Fibroblast of skin of back (primary cell): ENCODE data around the gene AOPEP.

Source experiments
- DNase-seq: peaks from one replicate; pipeline ENCODE4 v3.0.0-alpha.2; 2013

AOPEP gene

DNA sequence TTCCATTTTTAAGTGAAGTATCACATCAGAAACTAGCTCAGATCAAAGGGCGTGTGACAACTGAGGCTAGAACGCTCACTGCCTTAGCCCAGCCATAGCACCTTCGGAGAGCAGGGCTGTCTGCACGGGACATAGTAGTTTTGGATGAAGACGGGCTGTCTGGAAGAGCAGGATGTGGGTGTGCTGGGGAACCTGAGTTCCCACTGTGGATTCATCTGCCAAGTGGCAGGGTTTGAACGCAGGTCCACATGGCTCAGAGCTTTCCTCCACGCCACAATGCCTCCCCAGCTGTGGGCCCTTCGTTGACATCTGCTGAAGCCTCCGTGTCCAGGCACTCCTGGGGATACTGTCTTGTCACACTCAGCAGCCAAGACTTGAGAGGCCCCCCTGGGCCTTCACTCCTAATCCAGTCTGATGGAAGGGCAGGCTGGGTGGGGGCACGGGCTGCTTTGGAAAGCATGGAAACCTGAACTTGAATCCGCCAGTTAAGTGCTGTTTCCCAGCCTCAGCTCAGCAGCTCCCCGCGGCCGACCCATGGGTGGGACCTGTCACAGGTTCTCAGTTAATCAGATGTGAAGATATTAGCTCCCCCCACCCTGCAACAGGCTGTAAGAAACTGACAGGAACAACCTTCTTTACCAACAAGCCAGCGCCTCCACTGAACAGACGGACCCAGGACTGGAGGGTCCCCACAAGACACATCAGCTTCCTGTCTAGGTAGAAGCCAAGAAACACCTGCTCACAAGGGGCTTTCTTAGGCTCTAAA lies 362.9 kb downstream of the AOPEP start:
- DNase-seq, result no peak

GRCh38 chr9:95090023-95090791 lies 363.7 kb downstream of the AOPEP start:
- no peak for DNase-seq

GRCh38 chr9:95090871-95091577 lies 364.5 kb downstream of the AOPEP start:
- no peak for DNase-seq

DNA sequence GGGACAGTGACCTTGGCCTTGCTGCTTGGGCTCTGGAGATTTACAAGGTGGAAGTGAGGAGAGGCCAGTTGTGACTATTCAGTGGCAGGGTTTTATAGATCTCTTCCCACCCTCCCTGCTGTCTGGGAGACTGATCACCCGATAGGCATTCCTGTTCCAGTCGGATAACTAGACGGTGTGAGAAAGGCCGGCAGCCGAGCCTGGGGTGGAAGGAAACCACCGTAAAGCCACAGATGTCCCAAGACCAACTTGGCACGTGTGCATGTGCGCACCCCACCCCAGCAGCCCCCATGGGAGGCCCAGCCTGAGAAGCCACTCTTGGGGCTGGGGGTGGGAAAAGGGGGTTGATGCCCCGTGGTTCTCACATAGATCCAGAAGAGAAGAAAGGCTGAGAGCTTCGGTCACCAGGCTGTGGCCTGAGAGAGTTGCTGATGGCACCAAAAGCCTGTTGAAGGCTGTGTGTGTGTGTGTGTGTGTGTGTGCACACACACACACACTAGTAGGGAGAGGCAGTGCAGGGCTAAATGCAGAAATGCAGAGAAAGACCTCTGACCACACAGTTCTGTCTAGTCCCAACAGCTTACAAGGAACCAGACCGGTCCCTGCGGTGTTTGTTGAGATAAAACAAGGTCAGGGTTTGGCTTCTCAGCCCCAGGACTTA lies 365.2 kb downstream of the AOPEP start:
- DNase-seq, result peak; percentile 83

- DNase-seq, result peak; percentile 97
These were observed 366.0 kb downstream of the AOPEP start for GRCh38 chr9:95092262-95093072.

- DNase-seq, result no peak
These were observed 367.1 kb downstream of the AOPEP start for GRCh38 chr9:95093586-95093985.

DNA sequence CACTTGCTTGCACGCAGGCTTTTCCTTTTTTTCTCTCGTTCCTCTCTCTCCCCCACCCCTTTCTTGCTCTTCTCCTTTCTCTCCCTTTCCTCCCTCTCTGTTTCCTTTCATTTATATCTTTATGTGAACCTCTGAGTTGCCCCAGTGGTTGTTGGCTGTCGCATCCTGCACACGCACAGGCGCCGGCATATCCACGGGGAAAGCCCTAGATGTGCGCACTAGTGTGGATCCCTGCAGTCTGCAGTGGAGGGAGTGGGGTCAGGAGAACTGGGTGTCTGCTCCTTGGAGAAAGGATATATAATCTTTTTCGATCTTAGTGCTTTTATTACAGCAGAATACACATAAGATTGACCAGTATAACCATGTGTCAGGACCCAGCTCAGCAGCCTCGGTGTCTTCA lies 367.5 kb downstream of the AOPEP start:
- DNase-seq, result no peak

- no peak for DNase-seq
These were observed 369.3 kb downstream of the AOPEP start for GRCh38 chr9:95095641-95096355.

- DNase-seq, result no peak
These were observed 369.9 kb downstream of the AOPEP start for GRCh38 chr9:95096381-95096780.

- no peak for DNase-seq
These were observed 370.3 kb downstream of the AOPEP start for GRCh38 chr9:95096807-95097206.

GRCh38 chr9:95097279-95097678 lies 370.8 kb downstream of the AOPEP start:
- DNase-seq, result no peak

DNA sequence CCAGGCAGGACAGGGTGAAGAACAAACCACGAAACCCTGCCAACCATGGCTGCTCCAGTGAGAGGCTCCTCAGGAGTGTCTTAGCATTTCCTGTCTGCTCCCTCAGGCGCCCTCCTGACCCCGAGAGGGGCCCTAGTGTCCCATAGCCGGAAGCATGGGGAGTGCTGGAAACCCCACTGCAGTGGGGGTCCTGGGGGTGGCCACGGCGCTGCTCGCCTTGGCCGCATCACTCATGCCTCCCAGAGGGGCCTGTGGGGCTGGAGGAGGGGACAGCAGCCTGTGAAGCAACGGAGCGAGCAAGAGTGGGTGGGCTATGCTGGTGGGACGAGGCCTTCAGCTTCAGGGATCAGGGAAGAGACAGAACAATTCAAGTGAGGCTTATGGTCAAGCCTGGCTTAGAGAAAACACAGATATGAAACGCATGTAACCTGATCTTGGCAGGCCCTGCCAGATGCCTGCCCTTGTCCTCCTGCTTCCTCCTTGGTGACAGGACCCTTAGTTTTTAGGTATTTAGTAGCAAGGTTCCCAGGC lies 372.0 kb downstream of the AOPEP start:
- no peak for DNase-seq

GRCh38 chr9:95099321-95100070 lies 373.0 kb downstream of the AOPEP start:
- DNase-seq, result no peak

DNA sequence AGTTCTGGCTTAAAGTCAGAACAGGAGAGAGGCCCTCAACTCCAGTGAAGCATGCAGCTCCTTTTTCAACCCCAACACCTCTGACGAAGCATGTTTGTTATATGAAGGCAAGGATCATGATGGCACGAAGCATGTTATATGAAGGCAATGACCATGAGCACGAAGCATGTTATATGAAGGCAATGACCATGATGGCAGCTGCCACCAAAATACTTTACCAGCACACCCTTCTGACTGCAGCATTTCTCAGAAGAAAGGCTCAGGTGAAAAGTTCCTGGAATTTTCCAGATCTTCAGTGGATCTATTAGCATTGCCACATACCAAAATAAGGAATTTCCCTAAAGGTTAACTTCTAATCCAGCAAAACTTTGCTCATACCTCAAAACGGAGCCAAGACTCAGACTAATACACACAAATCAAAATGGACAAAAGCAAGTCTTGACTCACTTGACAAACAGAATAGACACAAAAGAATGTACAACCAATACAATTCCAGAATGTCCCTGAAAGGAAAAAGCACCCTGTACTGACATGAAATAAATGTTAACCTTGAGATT lies 373.6 kb downstream of the AOPEP start:
- DNase-seq, result peak; percentile 44

- no peak for DNase-seq
These were observed 374.8 kb downstream of the AOPEP start for GRCh38 chr9:95101326-95101725.

DNA sequence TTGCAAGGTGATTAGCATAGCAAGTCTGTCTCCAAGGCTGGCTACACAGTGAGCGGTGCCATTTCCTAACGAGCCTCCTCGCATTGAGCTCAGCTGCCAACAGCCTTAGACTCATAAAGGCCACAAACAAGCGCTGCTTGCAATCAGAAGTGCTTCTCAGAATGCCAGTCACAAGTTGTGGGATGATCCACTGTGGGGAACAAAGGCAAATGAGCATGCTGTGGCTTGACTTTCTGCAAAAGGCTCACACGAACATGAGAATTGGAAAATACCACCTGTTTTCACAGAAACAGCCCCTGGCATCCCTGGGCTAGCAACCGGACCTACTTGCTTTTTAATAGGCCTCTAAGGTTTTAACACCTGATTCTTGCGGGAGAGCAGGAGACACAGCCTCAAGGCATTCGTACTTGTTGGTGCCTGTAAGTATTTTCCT lies 375.5 kb downstream of the AOPEP start:
- no peak for DNase-seq

GRCh38 chr9:95102572-95102971 lies 376.1 kb downstream of the AOPEP start:
- DNase-seq, result no peak

DNA sequence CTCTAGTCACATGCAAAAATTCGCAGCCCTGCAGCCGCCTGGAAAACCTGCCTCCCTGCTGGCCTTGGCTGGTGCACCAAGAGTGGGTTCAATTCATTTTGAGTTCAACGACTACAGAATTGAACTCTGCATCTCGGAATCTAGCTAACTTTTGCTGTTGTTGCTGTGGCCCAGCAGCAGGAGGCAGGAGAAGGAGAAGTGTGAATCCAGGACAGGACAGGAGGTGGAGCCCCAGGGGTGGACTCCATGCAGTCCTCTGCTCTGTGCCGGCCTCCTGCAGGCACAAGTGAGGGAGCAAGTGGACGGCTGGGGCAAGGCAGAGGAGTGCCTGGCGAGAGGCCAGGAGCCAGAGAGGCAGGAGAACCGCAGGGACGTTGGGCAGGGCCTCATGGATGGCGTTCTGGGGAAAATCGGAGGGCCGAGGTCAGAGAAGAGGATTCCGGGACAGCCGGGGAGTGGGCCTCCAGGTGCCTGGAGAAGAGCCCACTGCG lies 376.8 kb downstream of the AOPEP start:
- peak; percentile 36 for DNase-seq

DNA sequence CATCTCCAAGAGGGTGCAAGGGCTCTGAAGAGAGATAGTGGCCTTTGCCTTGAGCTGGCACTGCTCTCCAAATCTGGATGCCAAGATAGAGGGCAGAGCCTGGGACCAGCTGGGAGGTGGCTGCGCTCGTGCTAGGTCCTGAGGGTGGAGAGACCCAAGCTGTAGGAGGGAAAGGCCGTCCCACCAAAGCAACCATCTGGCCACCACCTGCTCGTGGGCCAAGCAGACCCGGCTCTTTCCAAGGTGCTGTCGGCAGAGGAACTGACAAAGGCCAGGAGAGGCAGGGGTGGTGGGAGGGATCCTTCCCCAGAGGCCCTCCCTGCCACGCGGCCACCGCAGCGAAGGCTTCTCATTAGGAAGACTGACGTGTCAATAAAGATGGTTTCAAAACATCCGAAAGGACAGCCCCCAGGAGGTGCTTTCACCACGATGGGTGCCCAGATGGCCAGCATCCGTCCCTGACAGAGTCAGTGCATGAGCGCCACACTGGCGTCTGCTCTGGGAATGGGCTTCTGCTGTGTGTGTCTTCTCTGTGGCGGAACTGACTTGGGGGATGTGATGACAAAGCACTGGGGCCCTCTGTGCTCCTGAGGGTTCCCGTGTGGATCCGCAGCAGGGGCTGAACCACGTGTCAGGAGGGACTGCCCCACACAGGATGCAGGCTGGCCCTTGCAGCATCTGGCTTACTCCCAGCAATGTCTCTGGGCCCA lies 377.5 kb downstream of the AOPEP start:
- DNase-seq, result peak; percentile 51
